ENCODE data around the gene NINJ2.
"Not testable (repeated sequence)": the region's sequence is repeated elsewhere in the genome, so short reads cannot be mapped to it uniquely, and the experiment has no call there.

NINJ2 gene

GRCh38 chr12:663293-663871 lies at the start of gene NINJ2:
NINJ2 (minus strand) TSS chr12:663445; CDS start chr12:663360, 85 bp downstream.
- peak in 32 of 42 donors; percentile 13 to 77 (median 44) for DNase-seq
- intact Hi-C loops (cut with DNase I), result no loop called here

DNA sequence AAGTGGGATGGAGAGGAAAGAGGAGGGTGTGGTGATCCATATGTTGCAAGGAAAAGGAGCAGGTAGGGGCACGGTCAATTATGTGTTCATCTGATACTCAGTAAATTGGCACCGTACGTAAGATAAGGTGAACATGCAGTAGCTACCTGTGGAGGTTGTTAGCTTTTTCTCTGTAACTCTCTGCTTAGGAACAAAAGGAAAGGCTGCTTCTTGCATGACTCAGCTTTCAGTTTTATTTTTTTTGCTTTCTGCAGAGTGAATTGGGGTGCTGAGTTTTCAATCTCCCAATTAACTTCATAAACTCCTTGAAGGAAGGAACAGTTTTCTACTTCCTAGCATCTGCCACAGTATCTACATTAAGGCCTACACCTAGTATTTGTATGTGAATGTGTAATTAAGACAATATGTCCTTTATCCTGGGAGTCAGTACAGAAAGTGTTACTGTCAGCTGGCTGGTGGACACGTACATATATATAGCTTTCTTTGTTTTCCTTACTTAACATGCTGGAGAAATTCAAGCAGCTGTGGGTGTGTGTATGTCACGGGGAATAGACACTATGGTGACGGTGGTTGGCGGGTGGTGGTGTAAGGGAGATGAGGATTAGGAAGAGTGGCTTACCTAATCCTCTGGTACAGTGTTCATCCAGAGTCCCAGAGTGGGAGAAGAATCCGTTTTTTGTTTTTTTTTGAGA lies 49.1 kb upstream of the NINJ2 start:
- intact Hi-C loops (cut with DNase I), result no loop called here
- DNase-seq, result peak in 20 of 42 donors; percentile 37 to 71 (median 52)

DNA sequence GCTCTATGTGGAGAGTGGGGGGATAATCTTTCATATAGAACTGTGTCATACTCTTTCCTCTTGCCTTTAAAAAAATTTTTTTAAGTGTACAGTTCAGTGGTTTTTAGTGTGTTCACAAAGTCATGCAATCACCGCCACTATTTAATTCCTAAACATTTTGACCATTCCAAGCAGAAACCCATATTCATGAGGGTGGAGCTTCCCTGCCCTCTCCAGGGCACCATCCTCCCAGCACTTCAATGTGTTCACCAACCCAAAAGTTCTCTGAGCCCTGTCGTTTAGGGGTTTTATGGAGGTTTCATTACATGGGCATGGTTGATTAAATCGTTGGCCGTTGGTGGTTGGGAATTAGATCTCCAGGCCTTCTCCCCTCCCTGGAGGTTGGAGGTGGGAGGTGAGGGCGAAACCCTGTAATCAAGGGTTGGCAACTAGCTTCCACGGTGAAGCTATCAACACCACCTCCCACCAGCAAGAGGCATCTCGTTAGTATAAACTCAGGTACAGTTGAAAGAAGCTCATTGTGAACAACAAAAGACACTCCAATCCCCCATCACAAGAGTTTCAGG lies 46.3 kb upstream of the NINJ2 start:
- DNase-seq, result no peak
- intact Hi-C loops (cut with DNase I), result no loop called here

DNA sequence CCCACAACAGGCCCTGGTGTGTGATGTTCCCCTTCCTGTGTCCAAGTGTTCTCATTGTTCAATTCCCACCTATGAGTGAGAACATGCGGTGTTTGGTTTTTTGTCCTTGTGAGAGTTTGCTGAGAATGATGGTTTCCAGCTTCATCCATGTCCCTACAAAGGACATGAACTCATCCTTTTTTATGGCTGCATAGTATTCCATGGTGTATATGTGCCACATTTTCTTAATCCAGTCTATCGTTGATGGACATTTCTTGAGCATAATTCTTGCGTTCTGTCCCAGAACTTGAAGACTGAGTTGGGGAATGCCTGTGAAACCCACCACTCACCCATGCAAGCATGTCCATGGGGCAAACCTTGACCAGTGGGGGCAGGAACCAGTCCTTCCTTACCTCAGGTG lies 44.8 kb upstream of the NINJ2 start:
- intact Hi-C loops (cut with DNase I); DNase-seq: not testable (repeated sequence)

DNA sequence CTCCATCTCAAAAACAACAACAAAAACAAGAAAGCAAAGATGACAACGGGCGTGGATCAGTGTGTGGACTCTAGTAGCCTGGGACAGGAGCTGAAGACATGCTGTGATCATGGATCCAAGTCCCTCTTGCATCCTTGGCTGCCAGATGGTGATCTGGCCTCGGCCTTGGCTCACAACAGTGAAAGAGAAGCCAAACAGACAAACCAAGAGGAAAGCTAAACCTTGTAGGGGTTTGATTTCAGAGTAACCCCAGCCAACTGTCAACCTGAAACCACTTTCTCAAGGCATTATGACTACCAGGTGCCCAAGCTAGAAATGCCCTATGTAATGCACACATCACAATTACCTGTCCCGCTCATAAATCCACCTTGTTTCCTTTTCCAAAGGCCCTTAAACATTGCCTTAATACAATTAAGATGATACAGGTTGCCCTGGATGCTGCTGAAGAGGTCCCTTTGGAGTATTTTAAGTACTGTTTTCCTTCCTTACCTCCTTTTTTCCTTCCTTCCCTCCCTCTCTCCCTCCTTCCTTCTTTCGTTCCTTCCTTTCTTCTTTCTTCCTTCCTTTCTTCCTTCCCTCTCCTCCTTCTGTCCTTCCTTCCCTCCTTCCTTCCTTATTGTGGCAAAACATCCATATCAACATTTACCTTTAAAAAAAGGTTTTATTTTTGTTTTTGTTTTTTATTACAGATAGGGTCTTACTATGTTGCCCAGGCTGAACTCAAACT lies 41.4 kb upstream of the NINJ2 start:
- intact Hi-C loops (cut with DNase I), result no loop called here

DNA sequence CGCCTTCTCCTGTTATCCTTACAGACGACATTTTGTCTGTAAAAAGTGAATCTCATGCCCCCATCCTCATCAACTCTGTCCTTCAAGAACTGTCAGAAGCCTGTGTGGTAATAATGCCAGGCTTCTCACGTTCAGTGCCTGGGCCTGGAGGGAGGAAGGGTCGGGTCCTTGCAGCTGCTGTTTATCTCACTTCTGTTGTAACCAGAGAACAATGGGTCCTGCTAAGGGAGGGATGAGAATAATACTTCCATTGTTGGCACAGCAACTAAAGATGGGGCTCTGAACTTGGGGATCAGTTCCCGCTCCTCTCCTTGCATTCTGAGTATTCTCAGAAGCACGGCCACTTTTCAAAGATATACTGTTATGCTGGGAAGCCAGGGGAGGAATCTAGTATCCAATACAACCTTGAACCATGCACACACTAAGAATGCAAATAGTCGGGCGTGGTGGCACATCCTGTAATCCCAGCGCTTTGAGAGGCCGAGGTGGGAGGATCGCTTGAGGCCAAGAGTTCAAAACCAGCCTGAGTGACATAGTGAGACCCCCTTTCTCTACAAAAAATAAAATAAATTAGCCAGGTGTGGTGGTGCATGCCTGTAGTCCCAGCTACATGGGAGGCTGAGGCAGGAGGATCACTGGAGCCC lies 38.8 kb upstream of the NINJ2 start:
- DNase-seq, result peak; percentile 42 to 91 (median 79)
- intact Hi-C loops (cut with DNase I), result no loop called here

More for the DNA sequence above, 41.4 kb upstream of the NINJ2 start:
- DNase-seq, result no peak

GRCh38 chr12:700016-700415 lies 36.8 kb upstream of the NINJ2 start:
- peak in 10 of 42 donors; percentile 16 to 69 (median 34) for DNase-seq
- intact Hi-C loops (cut with DNase I), result no loop called here

DNA sequence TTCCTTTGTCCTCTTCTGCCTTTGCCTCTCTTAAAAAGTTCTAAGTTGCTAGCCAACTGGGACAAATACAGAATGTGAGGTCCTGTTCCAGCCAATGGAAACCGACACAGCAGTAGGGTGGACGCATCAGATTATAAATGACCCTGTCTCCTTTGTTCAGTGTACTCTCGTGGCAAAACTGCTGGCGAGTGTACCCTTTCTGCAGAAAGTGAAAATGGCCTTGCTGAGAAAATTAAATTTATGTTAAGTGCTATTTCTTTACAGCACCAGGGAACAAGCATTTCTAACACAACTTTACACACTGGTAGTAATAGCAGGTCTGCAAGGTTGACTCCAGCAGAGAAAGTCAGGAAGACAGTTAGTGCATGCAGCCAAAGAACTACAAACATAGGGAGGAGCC lies 35.0 kb upstream of the NINJ2 start:
- DNase-seq; intact Hi-C loops (cut with DNase I): not testable (repeated sequence)

- no peak for DNase-seq
Measured at GRCh38 chr12:697481-697880, 34.2 kb upstream of the NINJ2 start.

GRCh38 chr12:694734-695503 lies 31.7 kb upstream of the NINJ2 start:
- DNase-seq, result peak in 10 of 42 donors; percentile 16 to 63 (median 40)
- intact Hi-C loops (cut with DNase I), result no loop called here

More at GRCh38 chr12:697481-697880, 34.2 kb upstream of the NINJ2 start:
- intact Hi-C loops (cut with DNase I), result no loop called here

- DNase-seq, result no peak
- intact Hi-C loops (cut with DNase I), result no loop called here
Measured at GRCh38 chr12:693934-694533, 30.8 kb upstream of the NINJ2 start.

- no peak for DNase-seq
- intact Hi-C loops (cut with DNase I), result no loop called here
Measured at GRCh38 chr12:692274-692673, 29.0 kb upstream of the NINJ2 start.

DNA sequence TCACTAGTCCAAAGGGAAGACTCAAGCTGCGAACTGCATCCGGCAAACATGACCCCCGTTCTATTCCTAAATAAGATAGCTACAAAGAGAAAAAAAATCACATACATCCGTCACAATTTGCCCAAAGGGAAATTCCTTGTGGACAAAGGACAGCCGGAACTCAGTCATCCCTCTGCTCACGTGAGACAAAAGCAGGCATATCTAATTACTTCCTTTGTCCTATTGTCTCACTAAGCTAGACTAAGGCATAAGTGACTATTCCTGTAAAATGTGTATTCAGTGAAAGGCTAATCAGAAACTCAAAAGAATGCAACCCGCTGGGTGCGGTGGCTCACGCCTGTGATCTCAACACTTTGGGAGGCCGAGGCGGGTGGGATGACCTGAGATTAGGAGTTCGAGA lies 27.2 kb upstream of the NINJ2 start:
- intact Hi-C loops (cut with DNase I), result no loop called here
- no peak for DNase-seq

DNA sequence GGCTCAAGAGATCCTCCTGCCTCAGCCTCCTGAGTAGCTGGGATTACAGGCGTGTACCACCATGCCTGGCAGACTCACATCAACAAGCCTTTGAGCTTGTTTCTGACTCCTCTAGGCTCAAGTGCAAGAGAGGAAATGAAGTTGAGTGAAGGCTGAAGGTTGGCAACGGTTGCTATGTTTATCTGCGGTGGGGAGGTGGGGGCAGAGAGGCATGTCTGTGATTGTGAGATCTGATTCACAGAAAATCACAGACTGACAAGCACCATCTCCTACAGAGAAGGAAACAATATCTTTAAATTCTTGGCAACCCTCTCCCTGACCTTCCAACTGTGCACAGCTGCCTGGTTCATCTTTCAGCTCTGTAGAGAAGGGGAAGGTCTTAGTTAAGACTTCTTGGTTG lies 22.1 kb upstream of the NINJ2 start:
- DNase-seq, result peak in 14 of 42 donors; percentile 16 to 59 (median 28)

DNA sequence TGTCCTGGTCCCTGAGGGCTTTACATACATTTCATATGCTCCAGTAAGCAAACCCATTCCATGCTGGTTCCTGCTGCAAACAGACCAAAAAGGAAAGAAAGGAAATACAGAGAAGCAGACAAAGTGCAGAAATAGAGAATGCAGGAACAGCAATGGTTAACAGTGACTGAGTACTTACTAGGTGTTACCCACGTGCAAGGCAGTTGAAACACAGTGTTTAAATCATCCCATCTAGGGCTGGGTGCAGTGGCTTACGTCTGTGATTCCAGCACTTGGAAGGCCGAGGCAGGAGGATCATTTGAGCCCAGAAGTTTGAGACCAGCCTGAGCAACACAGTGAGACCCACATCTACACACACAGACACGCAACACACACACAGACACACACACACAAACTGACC lies 21.2 kb upstream of the NINJ2 start:
- intact Hi-C loops (cut with DNase I), result no loop called here
- no peak for DNase-seq

More for the DNA sequence above, 22.1 kb upstream of the NINJ2 start:
- intact Hi-C loops (cut with DNase I), result no loop called here

DNA sequence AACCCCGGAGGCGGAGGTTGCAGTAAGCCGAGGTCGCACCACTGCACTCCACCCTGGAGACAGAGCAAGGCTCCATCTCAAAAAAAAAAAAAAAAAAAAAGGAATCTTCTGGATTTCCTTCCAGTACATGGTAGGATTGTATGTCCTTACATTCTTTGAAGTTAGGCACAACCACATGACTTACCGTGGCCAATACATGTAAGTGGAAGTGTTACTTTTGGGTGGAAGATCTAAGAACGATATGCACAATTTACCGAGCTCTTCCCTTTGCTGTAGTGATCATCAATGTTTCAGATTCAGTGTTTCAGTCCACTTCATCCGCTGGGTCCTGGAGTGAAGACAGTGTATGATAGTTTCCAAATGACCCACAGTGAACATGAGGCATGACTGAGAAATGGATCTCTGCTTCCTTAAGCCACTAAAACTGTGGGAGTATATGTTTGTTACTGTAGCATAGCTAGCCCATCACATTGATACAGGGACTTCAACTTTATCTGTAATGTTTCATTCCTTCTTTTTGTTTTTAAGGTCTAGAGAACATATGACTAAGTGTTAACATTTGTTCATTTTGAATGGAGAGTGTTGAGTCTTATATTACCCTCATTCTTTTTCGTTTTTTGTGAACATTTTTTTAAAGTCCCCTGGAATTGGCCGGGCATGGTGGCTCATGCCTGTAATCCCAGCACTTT lies 18.5 kb upstream of the NINJ2 start:
- intact Hi-C loops (cut with DNase I), result no loop called here
- no peak for DNase-seq

All from head of caudate nucleus (tissue), 42 donors.